Measurements from ENCODE around the gene DNAJC11.
"Not testable (repeated sequence)": the region's sequence is repeated elsewhere in the genome, so short reads cannot be mapped to it uniquely, and the experiment has no call there.

DNAJC11 gene

DNA sequence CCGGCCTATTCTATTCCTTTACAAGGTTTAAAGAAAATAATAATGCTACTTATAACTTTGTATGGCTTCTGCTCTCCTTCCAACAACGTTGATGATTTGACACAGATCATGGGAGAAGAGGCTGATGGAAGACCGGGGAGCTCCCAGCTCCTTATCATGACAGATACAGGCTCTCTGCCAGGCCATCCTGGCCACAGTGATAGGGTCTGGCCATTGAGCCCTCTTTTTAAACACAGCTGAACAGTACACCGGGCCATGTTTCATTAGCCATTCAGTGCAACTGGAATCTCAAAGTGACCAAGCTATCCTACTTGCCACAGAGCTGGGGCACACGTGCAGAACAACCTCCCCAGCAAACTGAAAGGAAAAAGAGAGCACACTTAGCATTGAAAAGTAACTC is 34.9 kb downstream of the DNAJC11 start:
- Histone ChIP-seq H3K27me3 (no peaks in the 10 kb centered on the region), H3K36me3 (peaks cover 11% of the 10 kb centered on the region), H3K4me3 (ENCODE audit: low read depth, low read length) (no peak overlapping the region), H3K4me1 (no peaks in the 10 kb centered on the region; the same call in 1 of the 2 replicates), H3K9me3 (no peaks in the 10 kb centered on the region)
- no peak for DNase-seq
- TF ChIP-seq, protein P1, sequence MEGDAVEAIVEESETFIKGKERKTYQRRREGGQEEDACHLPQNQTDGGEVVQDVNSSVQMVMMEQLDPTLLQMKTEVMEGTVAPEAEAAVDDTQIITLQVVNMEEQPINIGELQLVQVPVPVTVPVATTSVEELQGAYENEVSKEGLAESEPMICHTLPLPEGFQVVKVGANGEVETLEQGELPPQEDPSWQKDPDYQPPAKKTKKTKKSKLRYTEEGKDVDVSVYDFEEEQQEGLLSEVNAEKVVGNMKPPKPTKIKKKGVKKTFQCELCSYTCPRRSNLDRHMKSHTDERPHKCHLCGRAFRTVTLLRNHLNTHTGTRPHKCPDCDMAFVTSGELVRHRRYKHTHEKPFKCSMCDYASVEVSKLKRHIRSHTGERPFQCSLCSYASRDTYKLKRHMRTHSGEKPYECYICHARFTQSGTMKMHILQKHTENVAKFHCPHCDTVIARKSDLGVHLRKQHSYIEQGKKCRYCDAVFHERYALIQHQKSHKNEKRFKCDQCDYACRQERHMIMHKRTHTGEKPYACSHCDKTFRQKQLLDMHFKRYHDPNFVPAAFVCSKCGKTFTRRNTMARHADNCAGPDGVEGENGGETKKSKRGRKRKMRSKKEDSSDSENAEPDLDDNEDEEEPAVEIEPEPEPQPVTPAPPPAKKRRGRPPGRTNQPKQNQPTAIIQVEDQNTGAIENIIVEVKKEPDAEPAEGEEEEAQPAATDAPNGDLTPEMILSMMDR (IDR thresholded peaks at IDR 0.05; ENCODE audit: low read depth, low read length), result no peak

DNA sequence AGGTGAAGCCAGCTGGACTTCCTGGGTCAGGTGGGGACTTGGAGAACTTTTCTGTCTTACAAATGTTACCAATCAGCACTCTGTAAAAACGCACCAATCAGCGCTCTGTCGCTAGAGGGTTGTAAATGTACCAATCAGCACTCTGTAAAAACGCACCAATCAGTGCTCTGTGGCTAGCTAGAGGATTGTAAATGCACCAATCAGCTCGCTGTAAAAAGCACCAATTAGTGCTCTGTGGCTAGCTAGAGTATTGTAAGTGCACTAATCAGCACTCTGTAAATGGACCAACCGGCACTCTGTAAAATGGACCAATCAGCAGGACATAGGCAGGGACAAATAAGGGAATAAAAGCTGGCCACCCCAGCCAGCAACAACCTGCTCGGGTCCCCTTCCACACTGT is 39.1 kb downstream of the DNAJC11 start:
- H3K36me3 ChIP-seq; DNase-seq; H3K4me3 ChIP-seq (ENCODE audit: low read depth, low read length); H3K27me3 ChIP-seq; H3K9me3 ChIP-seq; H3K4me1 ChIP-seq: not testable (repeated sequence)

DNA sequence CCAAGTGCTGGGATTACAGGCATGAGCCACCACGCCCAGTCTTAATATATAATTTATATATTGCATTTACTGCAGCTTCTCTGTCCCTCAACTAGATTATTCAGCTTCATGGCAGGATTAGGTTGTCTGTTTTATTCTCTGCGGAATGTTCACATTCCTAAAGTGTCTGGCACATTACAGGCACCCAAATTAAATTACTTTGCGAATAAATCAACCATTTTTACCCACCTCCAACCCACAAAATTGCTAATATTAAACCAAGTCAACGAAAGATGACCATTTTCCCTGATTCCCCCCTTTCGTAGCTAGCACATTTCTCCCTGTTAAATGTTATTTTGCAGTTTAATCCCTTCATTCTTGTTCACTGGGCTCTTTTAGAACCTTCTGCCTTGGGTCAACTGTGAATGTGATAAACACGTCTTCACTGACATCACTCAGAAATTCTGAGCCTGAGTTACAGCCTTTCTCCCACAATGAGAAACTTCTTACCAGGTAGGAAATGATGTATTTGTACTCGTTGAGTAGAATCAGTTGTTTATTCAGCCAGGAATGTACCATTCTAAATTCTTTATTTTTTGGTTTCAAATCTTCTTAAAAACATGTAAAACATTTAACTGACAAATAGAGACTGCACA is 41.1 kb downstream of the DNAJC11 start:
- TF ChIP-seq, protein P1 (IDR thresholded peaks at IDR 0.05; ENCODE audit: low read depth, low read length), result no peak
- DNase-seq, result no peak
- Histone ChIP-seq H3K9me3 (no peaks in the 10 kb centered on the region), H3K4me1 (no peaks in the 10 kb centered on the region), H3K27me3 (no peaks in the 10 kb centered on the region), H3K36me3 (no peaks in the 10 kb centered on the region), H3K4me3 (ENCODE audit: low read depth, low read length) (no peak overlapping the region)

DNA sequence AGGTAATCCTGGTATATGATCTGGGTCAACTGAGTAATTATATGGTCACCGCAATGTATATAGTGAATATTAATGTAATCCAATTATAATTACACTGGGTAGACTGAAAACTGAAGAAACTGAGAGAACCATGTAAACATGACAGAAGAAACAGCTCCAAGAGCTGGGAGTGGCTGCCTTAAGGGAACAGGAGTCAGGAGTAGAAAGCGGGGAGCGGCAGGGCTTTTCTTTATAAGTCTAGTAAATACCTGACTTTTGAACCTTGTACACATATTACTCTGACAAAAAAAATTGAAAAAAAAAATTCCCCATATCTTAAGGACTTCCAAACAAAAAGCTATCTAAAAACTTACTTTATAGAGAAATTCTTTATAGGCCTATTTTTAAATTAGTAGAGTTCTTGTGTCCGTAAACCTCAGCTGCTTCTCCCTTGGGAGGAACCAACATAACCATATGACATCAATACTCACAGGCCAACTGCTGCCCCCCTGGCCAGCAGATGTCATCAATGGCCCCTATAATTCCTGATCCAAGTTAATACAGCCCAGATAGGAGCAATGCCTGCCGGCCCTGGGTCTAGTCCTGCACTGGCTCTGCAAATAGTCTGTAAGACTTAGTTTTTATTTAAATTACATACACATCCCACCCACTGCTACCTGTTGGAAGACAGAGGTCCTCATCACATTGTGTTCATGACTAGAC is 43.1 kb downstream of the DNAJC11 start:
- Histone ChIP-seq H3K4me1 (no peaks in the 10 kb centered on the region), H3K9me3 (no peaks in the 10 kb centered on the region), H3K27me3 (no peaks in the 10 kb centered on the region), H3K36me3 (peaks cover 3% of the 10 kb centered on the region; the same call in 1 of the 2 replicates), H3K4me3 (ENCODE audit: low read depth, low read length) (no peak overlapping the region)
- no peak for DNase-seq
- TF ChIP-seq, protein P1 (IDR thresholded peaks at IDR 0.05; ENCODE audit: low read depth, low read length), result no peak

DNA sequence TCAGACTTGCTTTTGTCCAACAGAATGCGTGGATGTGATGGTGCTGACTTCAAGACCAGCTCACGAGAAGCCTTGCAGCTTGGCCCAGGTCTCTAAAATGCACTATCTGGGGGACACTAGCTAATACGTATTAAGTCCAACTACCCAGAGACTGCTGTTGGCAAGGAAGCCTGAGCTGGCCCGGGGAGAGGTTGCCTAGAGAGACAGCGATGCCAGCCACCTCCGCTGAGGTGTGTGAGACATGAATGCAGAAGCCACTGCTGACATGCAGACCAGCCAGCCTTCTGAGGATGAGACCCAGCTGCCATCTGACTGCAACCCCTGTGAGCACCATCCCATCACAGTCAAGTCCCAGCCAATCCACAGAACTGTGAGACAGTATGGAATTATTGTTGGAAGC is 44.5 kb downstream of the DNAJC11 start:
- Histone ChIP-seq H3K4me3 (ENCODE audit: low read depth, low read length) (no peak overlapping the region), H3K4me1 (no peaks in the 10 kb centered on the region), H3K27me3 (no peaks in the 10 kb centered on the region), H3K9me3 (no peaks in the 10 kb centered on the region), H3K36me3 (peaks cover 15% of the 10 kb centered on the region)
- TF ChIP-seq, protein P1 (IDR thresholded peaks at IDR 0.05; ENCODE audit: low read depth, low read length), result no peak
- DNase-seq, result no peak

DNA sequence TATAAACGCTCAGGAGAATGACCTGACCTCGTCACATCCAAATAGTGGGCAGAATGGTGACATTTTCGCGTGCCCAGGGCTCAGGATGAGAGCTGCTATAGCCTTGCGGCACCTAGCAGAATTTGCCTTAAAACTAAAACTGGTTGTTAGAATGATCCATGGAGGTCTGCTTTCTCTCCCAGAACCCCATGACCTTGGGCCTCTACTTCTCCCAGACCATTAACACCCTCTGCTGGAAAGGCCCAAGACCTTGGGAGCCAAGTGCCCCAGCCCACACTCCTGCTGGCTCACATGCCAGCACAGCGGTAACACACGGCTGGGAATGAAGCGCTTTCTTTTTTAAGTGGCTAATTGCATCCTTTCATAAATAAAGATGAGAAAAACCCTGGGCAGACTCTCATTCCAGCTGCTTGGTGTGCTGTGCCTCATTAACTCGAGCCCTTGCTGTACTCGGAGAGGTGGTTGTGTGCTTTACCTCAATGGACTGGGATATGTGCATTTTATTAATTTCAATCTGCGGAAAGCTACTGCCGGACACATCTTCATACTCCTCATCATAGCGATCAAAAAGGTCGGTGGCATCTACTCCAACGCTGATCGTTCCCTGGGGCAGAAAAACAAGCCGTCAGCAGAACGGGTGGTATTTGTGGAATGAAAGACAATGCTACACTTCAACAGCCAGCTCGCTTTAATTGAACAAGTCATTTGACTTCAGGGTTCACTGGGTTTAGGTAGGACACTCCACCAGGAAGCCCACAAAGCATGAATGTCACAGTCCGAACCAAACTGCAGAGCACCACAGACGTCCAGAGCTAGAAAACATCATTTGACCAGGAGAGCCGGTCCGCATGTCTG is 48.0 kb downstream of the DNAJC11 start:
- TF ChIP-seq, protein P1 (IDR thresholded peaks at IDR 0.05; ENCODE audit: low read depth, low read length), result no peak
- peaks cover 15% of the 10 kb centered on the region for H3K36me3 ChIP-seq

More for the DNA sequence above, 48.0 kb downstream of the DNAJC11 start:
- Histone ChIP-seq H3K4me1 (no peaks in the 10 kb centered on the region), H3K27me3 (no peaks in the 10 kb centered on the region), H3K4me3 (ENCODE audit: low read depth, low read length) (no peak overlapping the region), H3K9me3 (no peaks in the 10 kb centered on the region)
- no peak for DNase-seq

All from BE2C (cell line).